PC-9 (cell line): ENCODE data around the gene ZNF888.

ENCODE experiments used
- CTCF ChIP-seq: fragments of 200-600 bp; sonication (generic); conservative IDR thresholded peaks from 2 replicates; pipeline ENCODE4 v1.6.1; 2017; ENCODE audit warnings: mixed run types, antibody characterized with exemption, mild to moderate bottlenecking, moderate library complexity
- EZH2 ChIP-seq: fragments of 200-600 bp; sonication (generic); IDR thresholded peaks from 2 replicates; pipeline ENCODE4 v1.8.0; 2017; ENCODE audit warnings: antibody characterized with exemption, low read depth

GRCh38 chr19:52941941-52942385 is 18.7 kb upstream of the ZNF888 start:
- TF ChIP-seq EZH2 = no peak
- TF ChIP-seq CTCF = no peak
